Left lung (tissue), 10 donors: ENCODE results near the gene PYHIN1. TPM values are rescaled to one million over a fixed set of nuclear protein-coding genes. Genes with fewer than 3 reads are reported as not detected.

Experiments used
- ATAC-seq: fragments of 200-7000 bp; cut with Tn5 transposase; one replicate; pipeline ENCODE4 v1.9.1; 2020; ENCODE audit warnings: moderate library complexity
- DNase-seq, 4 donors: peaks; one replicate each; pipeline ENCODE4 v3.0.0-alpha.2; 2013 to 2020
- H3K27ac ChIP-seq, 2 donors: fragments of 200-600 bp; sonication (generic) in 1 of 2; one replicate each; pipeline versions ENCODE4 v1.5.0 to v1.8.0; 2020 to 2021
- H3K27me3 ChIP-seq, 2 donors: fragments of 200-600 bp; sonication (generic) in 1 of 2; one replicate each; pipeline versions ENCODE4 v1.5.0 to v1.8.0; 2020 to 2021
- H3K36me3 ChIP-seq, 2 donors: fragments of 200-600 bp; sonication (generic) in 1 of 2; one replicate each; pipeline versions ENCODE4 v1.5.0 to v1.8.0; 2020 to 2021
- H3K4me1 ChIP-seq, 2 donors: fragments of 200-600 bp; one replicate each; pipeline ENCODE4 v1.8.0; 2021
- H3K4me3 ChIP-seq, 2 donors: fragments of 200-600 bp; sonication (generic) in 1 of 2; one replicate each; pipeline versions ENCODE4 v1.5.0 to v1.8.0; 2020 to 2021; ENCODE audit warnings: mild to moderate bottlenecking in 1 of 2
- H3K9me3 ChIP-seq, 2 donors: fragments of 200-600 bp; sonication (generic) in 1 of 2; one replicate each; pipeline versions ENCODE4 v1.5.0 to v1.8.0; 2020 to 2021
- CTCF ChIP-seq, 2 donors: fragments of 200-600 bp; sonication (generic) in 1 of 2; IDR thresholded peaks; one replicate each; pipeline versions ENCODE4 v1.5.0 to v1.8.0; 2021; ENCODE audit warnings: antibody characterized with exemption in 2 of 2
- intact Hi-C, 2 donors: fragments of 100-400 bp; cut with DNase I; formaldehyde crosslinking; loops; one replicate each; pipeline versions ENCODE4 v1.11.2 to v1.14.2; 2022
- polyA plus RNA-seq, 6 donors: library from polyadenylated mRNA; unstranded; fragments of 120-200 nt; gene quantifications; one replicate each; pipeline ENCODE4 v1.2.1, GENCODE V29; 2013; ENCODE audit not compliant: insufficient read length in 6 of 6
- total RNA-seq, 2 donors: library from RNA; stranded (reverse); fragmentation: NEBNext Ultra II Directional; extraction: Animal tissue kit (Norgen Biotek cat#: 25700); gene quantifications; one replicate each; pipeline ENCODE4 v1.2.1, GENCODE V29; 2021
- donor health status: DM: no; HTN: yes; CAD: no.
- donor health status: DM: no; HTN: no; CAD: no.

PYHIN1 gene
- total and polyA plus RNA-seq, 8 donors, result 0.53 to 3.5 (median 1.3) TPM

GRCh38 chr1:158941317-158941716, 10.0 kb downstream of the PYHIN1 start:
- intact Hi-C loops, result no loop called here
- Histone ChIP-seq H3K9me3 (no peaks in the 10 kb centered on the region), H3K27me3 (no peaks in the 10 kb centered on the region)

GRCh38 chr1:158942490-158942889, 11.1 kb downstream of the PYHIN1 start:
- intact Hi-C loops, result no loop called here
- ATAC-seq, result no peak

More at GRCh38 chr1:158941317-158941716, 10.0 kb downstream of the PYHIN1 start:
- H3K36me3 ChIP-seq, result no peaks in the 10 kb centered on the region
- H3K27ac ChIP-seq, result no peak overlapping the region
- TF ChIP-seq CTCF (IDR thresholded peaks at IDR 0.05), result no peak
- ATAC-seq (no peak), DNase-seq (no peak)
- H3K4me1 ChIP-seq, result no peaks in the 10 kb centered on the region
- H3K4me3 ChIP-seq, result no peak overlapping the region

GRCh38 chr1:158943059-158943458, 11.7 kb downstream of the PYHIN1 start:
- Histone ChIP-seq H3K27me3 (no peaks in the 10 kb centered on the region), H3K36me3 (no peaks in the 10 kb centered on the region), H3K4me3 (no peak overlapping the region), H3K27ac (no peak overlapping the region), H3K4me1 (no peaks in the 10 kb centered on the region), H3K9me3 (no peaks in the 10 kb centered on the region)
- ATAC-seq, result no peak
- intact Hi-C loops, result no loop called here
- DNase-seq, result no peak
- no peak for TF ChIP-seq CTCF (IDR thresholded peaks at IDR 0.05)

More at GRCh38 chr1:158942490-158942889, 11.1 kb downstream of the PYHIN1 start:
- H3K27me3 ChIP-seq, result no peaks in the 10 kb centered on the region
- DNase-seq, result no peak
- H3K9me3 ChIP-seq, result no peaks in the 10 kb centered on the region
- H3K36me3 ChIP-seq, result no peaks in the 10 kb centered on the region
- no peaks in the 10 kb centered on the region for H3K4me1 ChIP-seq
- TF ChIP-seq CTCF (IDR thresholded peaks at IDR 0.05), result no peak
- no peak overlapping the region for H3K27ac ChIP-seq
- no peak overlapping the region for H3K4me3 ChIP-seq

- Histone ChIP-seq H3K27me3 (no peaks in the 10 kb centered on the region), H3K9me3 (no peaks in the 10 kb centered on the region), H3K27ac (no peak overlapping the region), H3K4me1 (no peaks in the 10 kb centered on the region), H3K4me3 (no peak overlapping the region), H3K36me3 (no peaks in the 10 kb centered on the region)
- intact Hi-C loops, result no loop called here
- DNase-seq (no peak), ATAC-seq (no peak)
- no peak for TF ChIP-seq CTCF (IDR thresholded peaks at IDR 0.05)
Observed at GRCh38 chr1:158945061-158945460, 13.7 kb downstream of the PYHIN1 start.

GRCh38 chr1:158946785-158947184, 15.4 kb downstream of the PYHIN1 start:
- H3K9me3 ChIP-seq, result no peaks in the 10 kb centered on the region

More at GRCh38 chr1:158946785-158947184, 15.4 kb downstream of the PYHIN1 start:
- no peak for TF ChIP-seq CTCF (IDR thresholded peaks at IDR 0.05)
- Histone ChIP-seq H3K36me3 (no peaks in the 10 kb centered on the region), H3K4me3 (no peak overlapping the region), H3K4me1 (no peaks in the 10 kb centered on the region), H3K27ac (no peak overlapping the region), H3K27me3 (no peaks in the 10 kb centered on the region)
- ATAC-seq (no peak), DNase-seq (no peak)
- intact Hi-C loops, result no loop called here
